ENCODE results near the gene FBXL22.

Gene FBXL22

DNA sequence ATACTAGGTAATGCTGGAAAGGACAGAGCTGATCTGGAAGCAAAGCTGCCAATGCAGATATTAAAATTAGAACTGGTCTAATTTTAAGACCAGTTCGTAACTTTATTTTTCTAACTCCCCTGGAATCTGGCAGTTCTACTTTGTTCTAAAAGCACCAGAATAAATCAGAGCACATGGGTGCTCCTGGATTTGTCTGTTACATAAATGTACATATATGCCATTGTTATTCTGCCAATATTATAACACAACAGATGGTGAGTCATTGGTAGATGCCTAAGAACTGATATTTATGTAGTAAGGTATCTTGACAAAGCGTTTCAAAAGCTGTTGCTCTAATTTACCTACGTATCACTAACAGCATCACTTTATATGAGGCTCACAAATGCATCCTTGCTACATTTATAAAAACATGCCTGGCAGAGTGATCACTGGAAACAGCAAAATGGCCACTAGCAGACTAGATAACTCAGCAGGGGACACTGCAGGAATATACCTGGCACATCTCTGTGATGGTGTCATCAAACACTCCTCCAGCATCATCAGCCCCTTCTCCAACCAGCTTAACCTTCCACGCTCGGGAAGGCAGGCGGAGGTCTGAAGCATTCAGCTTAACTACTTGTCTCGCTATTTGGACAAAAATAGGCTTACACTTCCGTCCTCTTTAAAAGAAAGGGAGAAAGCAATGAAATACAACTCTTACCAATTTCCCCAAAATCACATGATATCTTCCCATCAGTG lies 26.2 kb downstream of the FBXL22 start:
- H3K36me3 ChIP-seq = peaks cover 43% of the 10 kb centered on the region
- no peak overlapping the region for H3K4me3 ChIP-seq (ENCODE audit: low read depth, low read length)
- no peaks in the 10 kb centered on the region for H3K4me1 ChIP-seq

DNA sequence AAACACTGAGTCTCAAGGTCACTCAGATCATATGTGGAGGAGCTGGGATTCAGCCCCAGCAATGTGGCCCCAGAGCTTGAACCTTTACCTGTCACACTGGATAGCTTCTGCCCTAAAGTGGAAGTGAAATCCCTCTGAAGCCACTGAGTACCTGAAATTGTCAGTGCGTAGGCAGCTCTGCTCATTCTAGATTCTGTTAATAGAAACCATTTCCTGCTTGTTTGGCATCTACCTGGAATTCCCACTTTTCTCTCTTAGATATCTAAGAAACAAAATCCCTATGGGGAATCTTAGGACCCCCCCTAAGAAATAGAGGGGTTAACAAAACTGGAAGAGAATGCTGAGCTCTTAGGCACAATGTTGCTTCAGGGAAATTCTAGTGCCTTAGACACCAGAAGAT lies 29.8 kb downstream of the FBXL22 start:
- H3K4me1 ChIP-seq = no peaks in the 10 kb centered on the region
- no peaks in the 10 kb centered on the region for H3K9me3 ChIP-seq
- H3K4me3 ChIP-seq (ENCODE audit: low read depth, low read length) = no peak overlapping the region
- DNase-seq = no peak
- TF ChIP-seq, protein P1, sequence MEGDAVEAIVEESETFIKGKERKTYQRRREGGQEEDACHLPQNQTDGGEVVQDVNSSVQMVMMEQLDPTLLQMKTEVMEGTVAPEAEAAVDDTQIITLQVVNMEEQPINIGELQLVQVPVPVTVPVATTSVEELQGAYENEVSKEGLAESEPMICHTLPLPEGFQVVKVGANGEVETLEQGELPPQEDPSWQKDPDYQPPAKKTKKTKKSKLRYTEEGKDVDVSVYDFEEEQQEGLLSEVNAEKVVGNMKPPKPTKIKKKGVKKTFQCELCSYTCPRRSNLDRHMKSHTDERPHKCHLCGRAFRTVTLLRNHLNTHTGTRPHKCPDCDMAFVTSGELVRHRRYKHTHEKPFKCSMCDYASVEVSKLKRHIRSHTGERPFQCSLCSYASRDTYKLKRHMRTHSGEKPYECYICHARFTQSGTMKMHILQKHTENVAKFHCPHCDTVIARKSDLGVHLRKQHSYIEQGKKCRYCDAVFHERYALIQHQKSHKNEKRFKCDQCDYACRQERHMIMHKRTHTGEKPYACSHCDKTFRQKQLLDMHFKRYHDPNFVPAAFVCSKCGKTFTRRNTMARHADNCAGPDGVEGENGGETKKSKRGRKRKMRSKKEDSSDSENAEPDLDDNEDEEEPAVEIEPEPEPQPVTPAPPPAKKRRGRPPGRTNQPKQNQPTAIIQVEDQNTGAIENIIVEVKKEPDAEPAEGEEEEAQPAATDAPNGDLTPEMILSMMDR (IDR thresholded peaks at IDR 0.05; ENCODE audit: low read depth, low read length) = no peak
- peaks cover 44% of the 10 kb centered on the region for H3K36me3 ChIP-seq
- no peaks in the 10 kb centered on the region for H3K27me3 ChIP-seq

More for the DNA sequence above, 26.2 kb downstream of the FBXL22 start:
- no peaks in the 10 kb centered on the region for H3K27me3 ChIP-seq
- TF ChIP-seq, protein P1 (IDR thresholded peaks at IDR 0.05; ENCODE audit: low read depth, low read length) = no peak
- DNase-seq = no peak
- no peaks in the 10 kb centered on the region for H3K9me3 ChIP-seq

DNA sequence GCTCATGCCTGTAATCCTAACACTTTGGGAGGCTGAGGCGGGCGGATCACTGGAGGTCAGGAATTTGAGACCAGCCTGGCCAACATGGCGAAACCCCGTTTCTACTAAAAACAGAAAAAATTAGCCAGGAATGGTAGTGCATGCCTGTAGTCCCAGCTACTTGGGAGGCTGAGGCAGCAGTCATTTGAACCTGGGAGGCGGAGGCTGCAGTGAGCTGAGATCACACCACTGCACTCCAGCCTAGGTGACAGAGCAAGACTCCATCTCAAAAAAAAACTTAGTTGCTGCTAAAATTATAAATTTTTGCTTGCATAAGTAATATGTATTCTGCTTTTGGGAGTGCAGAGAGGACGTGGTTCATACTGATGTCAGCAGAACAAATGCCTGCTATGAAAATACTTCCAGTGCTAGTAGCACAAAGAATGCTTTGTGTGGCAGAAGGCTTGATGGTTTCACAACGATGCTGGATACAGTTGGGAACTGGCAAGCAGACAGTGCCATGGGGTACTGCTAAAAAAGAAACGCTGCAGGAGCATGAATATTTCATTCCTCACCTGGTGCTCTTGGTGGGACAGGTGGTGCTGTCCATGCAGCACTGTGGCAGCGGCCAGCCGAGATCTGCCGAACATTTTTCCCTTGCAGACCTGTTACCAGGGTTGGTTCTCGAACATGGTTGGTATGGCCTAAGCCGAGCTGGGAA lies 31.1 kb downstream of the FBXL22 start:
- no peaks in the 10 kb centered on the region for H3K4me1 ChIP-seq
- DNase-seq = no peak
- H3K4me3 ChIP-seq (ENCODE audit: low read depth, low read length) = no peak overlapping the region
- no peaks in the 10 kb centered on the region for H3K27me3 ChIP-seq
- peaks cover 42% of the 10 kb centered on the region for H3K36me3 ChIP-seq
- TF ChIP-seq, protein P1 (IDR thresholded peaks at IDR 0.05; ENCODE audit: low read depth, low read length) = no peak
- H3K9me3 ChIP-seq = no peaks in the 10 kb centered on the region

DNA sequence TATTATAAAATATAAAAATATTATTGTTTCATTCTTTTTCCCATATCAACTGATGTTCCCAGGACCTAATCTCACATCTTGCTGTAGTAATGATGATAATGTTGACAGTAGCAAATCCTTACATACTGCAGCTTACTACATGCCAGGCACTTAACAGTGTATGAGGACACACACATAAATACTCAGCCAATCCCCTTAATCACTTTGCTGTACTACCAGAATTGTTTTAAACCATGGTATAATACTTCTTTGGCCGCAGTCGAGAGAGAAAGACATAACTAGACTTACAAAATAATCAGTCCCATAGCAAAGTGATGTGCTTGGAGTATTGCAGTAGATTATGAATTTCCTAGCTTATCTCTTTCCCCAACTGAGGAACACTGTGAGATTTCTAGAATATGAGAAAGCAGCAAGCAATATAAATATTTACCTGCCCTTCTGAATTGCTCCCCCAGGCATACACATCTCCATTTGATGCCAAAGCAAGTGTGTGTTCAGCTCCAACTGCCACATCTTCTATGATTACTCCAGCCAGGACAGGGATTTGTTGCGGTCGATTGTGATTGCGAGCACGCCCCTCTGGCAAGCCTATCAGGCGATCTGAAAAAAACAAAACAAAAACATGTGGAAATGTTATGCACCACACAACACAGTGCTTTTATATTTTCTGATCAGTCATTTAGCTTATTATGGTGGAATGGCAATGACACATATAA lies 33.0 kb downstream of the FBXL22 start:
- Histone ChIP-seq H3K27me3 (no peaks in the 10 kb centered on the region), H3K36me3 (peaks cover 33% of the 10 kb centered on the region), H3K9me3 (no peaks in the 10 kb centered on the region), H3K4me3 (ENCODE audit: low read depth, low read length) (no peak overlapping the region), H3K4me1 (no peaks in the 10 kb centered on the region)
- TF ChIP-seq, protein P1 (IDR thresholded peaks at IDR 0.05; ENCODE audit: low read depth, low read length) = no peak
- DNase-seq = no peak

DNA sequence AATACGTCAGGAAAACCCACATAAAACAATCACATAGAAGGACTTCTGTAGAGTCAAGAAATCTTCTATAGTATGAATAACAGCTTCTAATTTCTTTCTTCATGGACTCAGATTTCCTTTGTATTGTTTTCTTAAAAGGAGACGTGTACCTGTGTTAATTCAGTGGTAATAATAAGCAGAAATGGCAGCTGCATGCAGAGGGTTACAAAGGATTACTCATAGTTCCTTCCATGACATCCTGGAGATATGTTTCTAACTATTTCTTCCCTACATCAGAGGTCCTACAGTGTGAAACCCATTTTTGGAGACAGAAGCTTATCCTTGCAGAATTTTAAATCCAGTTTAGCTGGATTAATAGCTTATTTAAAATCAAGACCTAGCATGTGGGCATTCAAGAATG lies 36.1 kb downstream of the FBXL22 start:
- no peak for DNase-seq
- H3K36me3 ChIP-seq = peaks cover 28% of the 10 kb centered on the region
- TF ChIP-seq, protein P1 (IDR thresholded peaks at IDR 0.05; ENCODE audit: low read depth, low read length) = no peak
- no peaks in the 10 kb centered on the region for H3K4me1 ChIP-seq
- no peaks in the 10 kb centered on the region for H3K9me3 ChIP-seq
- no peak overlapping the region for H3K4me3 ChIP-seq (ENCODE audit: low read depth, low read length)
- no peaks in the 10 kb centered on the region for H3K27me3 ChIP-seq
